ENCODE measurements around the gene FAM89A. TPM values are rescaled to one million over a fixed set of nuclear protein-coding genes. Genes with fewer than 3 reads are reported as not detected.

FAM89A gene
- total RNA-seq, 1 experiment from 2014 or later: 0.24 TPM

DNA sequence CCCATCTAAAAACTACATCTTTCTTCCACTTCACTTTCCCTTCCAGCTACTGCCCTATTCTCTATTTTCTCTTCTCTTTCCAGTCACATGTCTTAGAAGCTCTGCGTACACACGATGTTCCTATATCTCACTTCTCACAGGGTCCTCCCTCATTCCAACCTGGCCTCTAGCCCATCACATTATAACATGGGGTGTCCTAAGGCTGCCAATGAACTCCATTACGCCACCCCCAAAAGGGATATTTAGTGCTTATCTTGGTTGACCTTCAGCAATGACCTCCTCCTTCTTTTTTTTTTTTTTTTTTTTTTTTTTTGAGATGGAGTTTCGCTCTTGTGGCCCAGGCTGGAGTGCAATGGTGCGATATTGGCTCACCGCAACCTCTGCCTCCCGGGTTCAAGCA is 38.2 kb upstream of the FAM89A start:
- POLR2A ChIA-PET (ENCODE audit: unreplicated experiment): no interaction called here
- Histone ChIP-seq H3K27me3 (ENCODE audit: insufficient read depth, low read depth) (peaks cover 79% of the 10 kb centered on the region), H3K79me2 (ENCODE audit: low read depth) (no peaks in the 10 kb centered on the region), H3K4me2 (no peak overlapping the region), H3K9me2 (ENCODE audit: insufficient read depth) (no peaks in the 10 kb centered on the region), H3F3A (ENCODE audit: insufficient read depth, low read depth) (no peaks in the 10 kb centered on the region), H4K20me1 (ENCODE audit: insufficient read depth) (no peaks in the 10 kb centered on the region), H2AFZ (no peak overlapping the region), H3K36me3 (ENCODE audit: low read depth) (no peaks in the 10 kb centered on the region), H3K27ac (no peak overlapping the region), H3K4me3 (no peak overlapping the region), H3K9me3 (ENCODE audit: insufficient read depth, low read depth) (no peaks in the 10 kb centered on the region), H3K4me1 (replicated peaks; ENCODE audit: insufficient read depth) (no peaks in the 10 kb centered on the region)
- TF ChIP-seq, protein P1, sequence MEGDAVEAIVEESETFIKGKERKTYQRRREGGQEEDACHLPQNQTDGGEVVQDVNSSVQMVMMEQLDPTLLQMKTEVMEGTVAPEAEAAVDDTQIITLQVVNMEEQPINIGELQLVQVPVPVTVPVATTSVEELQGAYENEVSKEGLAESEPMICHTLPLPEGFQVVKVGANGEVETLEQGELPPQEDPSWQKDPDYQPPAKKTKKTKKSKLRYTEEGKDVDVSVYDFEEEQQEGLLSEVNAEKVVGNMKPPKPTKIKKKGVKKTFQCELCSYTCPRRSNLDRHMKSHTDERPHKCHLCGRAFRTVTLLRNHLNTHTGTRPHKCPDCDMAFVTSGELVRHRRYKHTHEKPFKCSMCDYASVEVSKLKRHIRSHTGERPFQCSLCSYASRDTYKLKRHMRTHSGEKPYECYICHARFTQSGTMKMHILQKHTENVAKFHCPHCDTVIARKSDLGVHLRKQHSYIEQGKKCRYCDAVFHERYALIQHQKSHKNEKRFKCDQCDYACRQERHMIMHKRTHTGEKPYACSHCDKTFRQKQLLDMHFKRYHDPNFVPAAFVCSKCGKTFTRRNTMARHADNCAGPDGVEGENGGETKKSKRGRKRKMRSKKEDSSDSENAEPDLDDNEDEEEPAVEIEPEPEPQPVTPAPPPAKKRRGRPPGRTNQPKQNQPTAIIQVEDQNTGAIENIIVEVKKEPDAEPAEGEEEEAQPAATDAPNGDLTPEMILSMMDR (conservative IDR thresholded peaks at IDR 0.05): no peak
- TF ChIP-seq EZH2 (IDR thresholded peaks at IDR 0.05; ENCODE audit: low read depth): no peak
- CTCF ChIA-PET: no interaction called here
- no peak for DNase-seq
- no TSS peak for BruUV-seq (replicated peaks)
- intact Hi-C loops (cut with micrococcal nuclease; ENCODE audit: unreplicated experiment): no loop called here

DNA sequence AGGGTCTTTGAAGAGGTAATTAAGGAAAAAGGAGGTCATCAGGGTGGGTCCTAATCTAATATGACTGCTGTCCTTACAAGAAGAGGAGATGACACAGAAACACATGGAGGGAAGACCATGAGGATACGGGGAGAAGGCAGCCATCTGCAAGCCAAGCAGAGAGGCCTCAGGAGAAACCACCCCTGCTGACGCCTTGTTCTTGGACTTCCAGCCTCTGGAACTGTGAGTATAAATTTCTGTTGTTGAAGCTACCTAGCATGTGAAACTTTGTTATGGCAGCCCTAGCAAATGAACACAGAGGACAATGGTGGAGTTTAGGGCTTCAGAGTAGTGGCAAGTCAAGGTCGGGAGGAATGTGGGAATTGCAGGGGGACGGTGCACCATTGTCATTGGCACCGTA is 36.7 kb upstream of the FAM89A start:
- Histone ChIP-seq H2AFZ (no peak overlapping the region), H3K27ac (no peak overlapping the region), H3K9me3 (ENCODE audit: insufficient read depth, low read depth) (no peaks in the 10 kb centered on the region), H3K36me3 (ENCODE audit: low read depth) (no peaks in the 10 kb centered on the region), H3K4me2 (no peak overlapping the region), H3K27me3 (ENCODE audit: insufficient read depth, low read depth) (peaks cover 73% of the 10 kb centered on the region), H3K9me2 (ENCODE audit: insufficient read depth) (no peaks in the 10 kb centered on the region), H3F3A (ENCODE audit: insufficient read depth, low read depth) (no peaks in the 10 kb centered on the region), H3K4me1 (replicated peaks; ENCODE audit: insufficient read depth) (no peaks in the 10 kb centered on the region), H4K20me1 (ENCODE audit: insufficient read depth) (no peaks in the 10 kb centered on the region), H3K79me2 (ENCODE audit: low read depth) (no peaks in the 10 kb centered on the region), H3K4me3 (no peak overlapping the region)
- CTCF ChIA-PET: no interaction called here
- no TSS peak for BruUV-seq (replicated peaks)
- TF ChIP-seq EZH2 (IDR thresholded peaks at IDR 0.05; ENCODE audit: low read depth): no peak
- TF ChIP-seq, protein P1 (conservative IDR thresholded peaks at IDR 0.05): no peak
- POLR2A ChIA-PET (ENCODE audit: unreplicated experiment): no interaction called here
- intact Hi-C loops (cut with micrococcal nuclease; ENCODE audit: unreplicated experiment): no loop called here
- DNase-seq: no peak

DNA sequence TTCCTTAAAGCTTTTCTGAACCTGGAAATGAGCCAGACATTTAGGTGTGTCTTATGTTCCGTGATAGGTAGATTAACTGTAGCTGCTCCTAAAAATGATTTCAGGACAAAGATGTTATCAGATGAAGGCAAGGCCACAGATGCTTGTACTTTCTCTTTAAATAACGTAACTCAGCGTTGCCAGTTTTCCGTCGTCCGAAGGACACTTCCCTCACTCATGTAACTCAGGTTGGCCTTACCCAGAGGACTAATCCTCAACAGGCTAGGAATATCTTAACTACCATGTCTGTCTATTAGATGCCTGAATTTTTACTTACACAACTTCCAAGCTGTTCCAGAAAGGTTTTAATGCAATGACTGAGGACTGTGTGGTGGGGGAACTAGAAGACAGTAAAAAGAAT is 35.4 kb upstream of the FAM89A start:
- H3K4me2 ChIP-seq: no peak overlapping the region
- no peaks in the 10 kb centered on the region for H3K36me3 ChIP-seq (ENCODE audit: low read depth)
- peaks cover 74% of the 10 kb centered on the region for H3K27me3 ChIP-seq (ENCODE audit: insufficient read depth, low read depth)
- H3K9me2 ChIP-seq (ENCODE audit: insufficient read depth): no peaks in the 10 kb centered on the region
- no peaks in the 10 kb centered on the region for H3K4me1 ChIP-seq (replicated peaks; ENCODE audit: insufficient read depth)
- H3F3A ChIP-seq (ENCODE audit: insufficient read depth, low read depth): no peaks in the 10 kb centered on the region
- no peaks in the 10 kb centered on the region for H3K9me3 ChIP-seq (ENCODE audit: insufficient read depth, low read depth)
- no TSS peak for BruUV-seq (replicated peaks)
- CTCF ChIA-PET: no interaction called here
- POLR2A ChIA-PET (ENCODE audit: unreplicated experiment): no interaction called here
- no peak overlapping the region for H3K27ac ChIP-seq
- H3K79me2 ChIP-seq (ENCODE audit: low read depth): no peaks in the 10 kb centered on the region
- TF ChIP-seq, protein P1 (conservative IDR thresholded peaks at IDR 0.05): no peak
- no peak for TF ChIP-seq EZH2 (IDR thresholded peaks at IDR 0.05; ENCODE audit: low read depth)
- no peak overlapping the region for H3K4me3 ChIP-seq
- H2AFZ ChIP-seq: no peak overlapping the region
- DNase-seq: no peak
- intact Hi-C loops (cut with micrococcal nuclease; ENCODE audit: unreplicated experiment): no loop called here
- no peaks in the 10 kb centered on the region for H4K20me1 ChIP-seq (ENCODE audit: insufficient read depth)
